GM19324 (cell line): ENCODE measurements around the gene ZNF850.
"Not testable (repeated sequence)": the region's sequence is repeated elsewhere in the genome, so short reads cannot be mapped to it uniquely, and the experiment has no call there.

Experiments
- ATAC-seq: cut with Tn5 transposase; IDR thresholded peaks from one replicate; pipeline ENCODE4 v1.9.1; 2021; ENCODE audit warnings: mild to moderate bottlenecking, moderate library complexity; ENCODE audit not compliant: unreplicated experiment, low FRiP score

ZNF850 gene

DNA sequence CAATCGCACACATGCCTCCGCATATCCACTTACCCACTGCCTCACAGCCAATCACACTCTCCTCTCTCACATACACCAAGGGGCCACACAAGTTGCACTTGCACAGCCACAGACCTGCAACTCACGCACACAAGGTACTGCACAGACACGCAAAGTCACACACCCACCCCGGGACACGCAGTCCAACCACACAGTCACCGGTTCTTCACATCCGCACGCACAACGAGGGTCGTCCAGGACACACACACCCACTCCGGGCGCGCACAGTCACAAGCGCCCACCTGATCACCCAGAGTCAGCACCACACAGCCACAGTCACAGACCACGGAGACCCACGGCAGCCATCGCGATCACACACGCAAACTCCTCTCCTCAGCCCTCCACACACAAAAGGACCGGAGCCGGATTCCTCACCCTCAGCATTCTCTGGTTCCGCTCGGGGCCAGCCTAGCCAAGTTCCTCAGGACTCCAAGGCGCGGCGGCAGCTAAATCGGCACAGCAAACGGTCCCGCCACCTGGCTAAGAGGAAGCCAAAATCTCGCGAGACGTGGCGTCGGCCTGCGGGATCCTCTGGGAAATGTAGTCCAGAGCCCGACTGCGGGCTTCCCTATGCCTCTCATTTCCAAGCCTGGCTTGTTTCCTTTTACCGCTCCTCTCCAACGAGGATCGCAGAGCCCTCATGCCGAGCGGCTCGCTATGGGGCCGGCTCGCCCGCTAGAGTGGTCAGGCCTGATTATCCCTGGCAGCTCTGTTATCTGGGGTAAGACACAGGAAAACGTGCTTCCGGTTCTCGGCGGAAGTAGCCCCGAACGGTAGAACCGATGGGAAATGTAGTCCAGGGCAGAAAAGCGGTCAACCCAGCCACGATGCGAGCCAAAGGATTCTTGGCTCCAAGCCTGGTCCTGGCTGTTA lies at the start of gene ZNF850:
Gene ZNF850 (minus strand): TSS at position 497 of the 912 bp plus-strand sequence. CDS start 10,201 bp downstream, outside the sequence.
- peak; percentile 97 for ATAC-seq

DNA sequence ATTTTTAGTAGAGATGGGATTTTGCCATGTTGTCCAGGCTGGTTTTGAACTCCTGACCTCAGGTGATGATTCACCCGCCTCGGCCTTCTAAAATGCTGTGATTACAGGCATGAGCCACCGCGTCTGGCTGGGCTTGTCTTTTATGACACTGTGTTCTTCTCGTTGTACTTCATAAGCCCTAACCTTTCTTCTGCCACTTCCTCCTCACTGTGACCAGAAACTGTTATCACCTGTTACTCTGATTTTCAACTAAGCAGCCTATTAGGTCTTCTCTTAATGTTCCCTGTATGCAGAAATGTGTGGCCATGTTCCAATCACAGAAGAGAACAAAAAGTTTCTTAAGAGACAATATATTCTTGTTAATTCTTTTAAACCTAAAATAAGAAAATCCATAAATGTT lies 49.2 kb upstream of the ZNF850 start:
- ATAC-seq = no peak

DNA sequence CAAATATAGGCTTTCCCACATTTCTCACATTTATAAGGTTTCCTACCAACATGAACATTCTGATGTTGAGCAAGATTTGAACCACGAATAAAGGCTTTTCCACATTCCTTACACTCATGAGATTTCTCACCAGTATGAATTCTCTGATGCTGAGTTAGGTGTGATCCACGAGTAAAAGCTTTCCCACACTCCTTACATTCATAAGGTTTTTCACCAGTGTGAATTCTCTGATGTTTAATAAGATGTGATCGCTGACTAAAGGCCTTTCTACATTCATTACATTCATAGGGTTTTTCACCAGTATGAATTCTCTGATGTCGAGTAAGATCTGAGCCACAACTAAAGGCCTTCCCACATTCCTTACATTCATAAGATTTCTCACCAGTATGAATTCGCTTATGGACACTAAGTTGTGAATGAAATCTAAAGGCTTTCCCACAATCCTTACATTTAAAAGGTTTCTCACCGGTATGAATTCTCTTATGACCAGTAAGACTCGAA lies 46.6 kb upstream of the ZNF850 start:
- ATAC-seq = no peak

DNA sequence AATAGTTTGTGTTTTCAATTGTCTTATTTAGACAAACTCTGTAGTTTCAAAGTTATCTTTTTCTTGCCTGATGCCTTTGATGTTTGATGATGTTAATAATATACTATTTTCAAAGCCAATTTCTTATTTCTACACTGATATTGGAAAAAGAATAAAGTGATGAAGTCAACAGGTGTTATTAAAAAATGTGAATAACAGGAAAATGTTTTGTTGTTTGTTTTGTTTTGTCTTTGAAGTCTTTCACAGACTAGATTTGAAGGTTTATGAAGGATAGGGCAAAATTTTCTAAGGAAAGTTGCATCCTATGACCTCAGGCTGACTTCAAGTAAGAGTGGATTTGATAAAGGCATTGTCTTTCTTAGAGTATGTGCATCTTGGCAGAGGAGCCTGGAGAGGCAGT lies 34.4 kb upstream of the ZNF850 start:
- no peak for ATAC-seq

DNA sequence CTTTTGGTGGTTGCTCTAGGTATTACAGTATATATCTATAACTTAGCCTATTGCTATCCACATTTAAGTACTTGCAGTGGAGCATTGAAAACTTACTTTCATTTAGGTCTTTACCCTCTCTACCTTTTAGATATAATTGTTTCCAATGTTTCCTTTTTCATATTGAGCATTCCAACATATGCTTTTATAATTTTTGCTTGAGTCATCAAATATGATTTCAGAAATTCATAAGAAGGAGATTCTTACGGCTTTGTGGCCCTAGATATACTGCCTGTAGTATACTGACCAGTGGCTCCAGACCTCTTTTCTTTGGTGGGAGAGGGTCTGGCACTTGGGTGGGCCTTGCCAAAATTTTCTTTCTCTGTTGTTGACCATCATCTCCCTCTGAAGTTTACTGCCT lies 32.8 kb upstream of the ZNF850 start:
- no peak for ATAC-seq

DNA sequence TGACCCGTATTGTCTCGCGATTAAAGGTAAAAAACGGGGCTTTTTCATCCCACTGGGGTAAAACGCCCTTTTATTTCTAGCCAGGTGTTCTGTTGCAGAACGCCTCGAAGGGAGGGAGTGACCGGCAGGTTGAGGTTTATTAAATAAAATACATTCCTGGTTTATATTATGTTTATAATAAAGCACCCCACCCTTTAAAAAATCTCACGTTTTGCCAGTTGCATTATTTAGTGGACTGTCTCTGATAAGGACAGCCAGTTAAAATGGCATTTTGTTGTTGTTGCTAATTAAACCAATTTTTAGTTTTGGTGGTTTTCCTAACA lies 25.1 kb upstream of the ZNF850 start:
- ATAC-seq = no peak

DNA sequence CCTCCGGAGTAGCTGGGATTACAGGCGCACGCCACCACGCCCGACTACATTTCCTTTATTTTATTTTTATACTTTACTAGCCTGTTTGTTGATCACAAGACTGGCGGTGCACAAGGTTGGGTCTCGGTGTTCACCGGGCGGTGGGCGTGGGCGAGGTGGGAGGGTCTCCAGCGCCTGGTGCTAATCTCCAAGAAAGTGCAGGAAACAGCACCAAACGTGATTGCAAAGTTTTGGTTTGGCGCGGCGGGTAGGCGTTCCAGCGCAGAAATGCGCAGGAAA lies 24.0 kb upstream of the ZNF850 start:
- no peak for ATAC-seq

DNA sequence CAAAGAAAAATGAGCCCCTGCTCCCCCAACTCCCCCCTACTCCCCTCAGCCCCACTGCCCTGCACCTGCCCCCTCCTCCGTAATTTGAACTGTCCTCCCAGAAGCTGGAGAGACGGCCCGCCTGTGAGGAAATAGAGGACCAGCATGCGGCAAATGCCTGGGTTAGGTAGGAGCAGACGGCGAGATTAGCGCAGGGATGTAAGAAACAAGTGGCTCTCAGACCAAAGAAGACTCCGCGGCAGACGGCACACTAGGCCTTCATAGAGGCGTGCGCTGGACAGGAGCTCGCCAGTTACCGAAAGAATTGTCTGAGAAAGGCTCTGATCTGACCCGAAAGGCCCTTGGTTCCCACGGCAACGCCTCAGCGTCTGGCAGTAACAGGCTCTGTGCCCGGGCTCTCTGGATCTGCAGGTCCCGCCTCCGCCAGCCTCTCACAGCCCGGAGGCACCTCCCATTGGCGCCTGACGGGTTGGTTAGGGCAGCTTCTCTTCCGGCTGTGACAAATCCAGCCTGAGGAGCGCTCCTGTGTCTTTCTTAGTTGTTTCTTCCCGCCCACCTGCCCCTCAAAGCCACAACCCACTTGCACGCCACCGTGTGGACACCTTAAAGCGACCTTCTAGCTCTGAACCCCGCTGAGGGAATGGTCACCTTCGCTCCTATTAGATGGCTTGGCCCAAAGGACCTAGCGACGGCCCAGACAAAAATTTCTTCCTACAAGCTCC lies 19.0 kb upstream of the ZNF850 start:
- ATAC-seq = not testable (repeated sequence)

DNA sequence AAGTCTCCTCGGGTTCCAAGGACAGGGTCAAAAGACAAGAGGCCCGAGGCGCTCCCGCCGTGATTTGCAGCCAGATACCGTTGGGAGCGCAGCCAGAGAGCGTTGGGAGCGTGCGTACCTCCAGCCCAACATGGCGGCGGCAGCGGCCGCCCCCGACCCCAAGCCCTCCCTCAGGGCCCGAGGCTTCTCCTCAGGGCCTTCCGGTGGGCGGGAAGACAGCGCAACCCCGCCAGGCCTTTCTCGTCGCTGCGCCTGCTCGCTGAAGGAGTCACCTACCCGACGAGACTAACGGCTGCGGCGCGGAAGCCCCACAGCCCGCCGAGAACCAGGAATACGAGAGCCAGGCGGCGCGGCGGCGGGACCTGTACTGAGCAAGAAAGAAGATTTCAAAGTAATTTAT lies 3.2 kb upstream of the ZNF850 start:
- no peak for ATAC-seq

DNA sequence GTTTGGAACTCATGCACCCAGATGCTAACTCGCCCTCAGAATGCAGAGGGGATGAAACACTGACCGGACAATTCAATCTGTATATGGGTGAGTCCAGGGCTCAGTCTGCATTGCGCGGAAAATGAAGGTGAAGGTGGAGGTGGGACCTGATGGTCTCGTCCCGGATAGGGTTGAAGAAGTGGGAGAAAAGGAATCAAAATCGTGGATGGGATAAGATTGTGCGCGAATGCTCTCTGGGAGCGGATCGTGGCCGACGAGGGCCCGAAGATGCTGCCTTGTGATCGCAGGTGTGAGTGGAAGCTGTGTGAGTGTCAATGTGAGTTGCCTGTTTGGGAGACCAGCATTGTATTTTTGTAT lies 594 bp upstream of the ZNF850 start:
- peak; percentile 14 for ATAC-seq

DNA sequence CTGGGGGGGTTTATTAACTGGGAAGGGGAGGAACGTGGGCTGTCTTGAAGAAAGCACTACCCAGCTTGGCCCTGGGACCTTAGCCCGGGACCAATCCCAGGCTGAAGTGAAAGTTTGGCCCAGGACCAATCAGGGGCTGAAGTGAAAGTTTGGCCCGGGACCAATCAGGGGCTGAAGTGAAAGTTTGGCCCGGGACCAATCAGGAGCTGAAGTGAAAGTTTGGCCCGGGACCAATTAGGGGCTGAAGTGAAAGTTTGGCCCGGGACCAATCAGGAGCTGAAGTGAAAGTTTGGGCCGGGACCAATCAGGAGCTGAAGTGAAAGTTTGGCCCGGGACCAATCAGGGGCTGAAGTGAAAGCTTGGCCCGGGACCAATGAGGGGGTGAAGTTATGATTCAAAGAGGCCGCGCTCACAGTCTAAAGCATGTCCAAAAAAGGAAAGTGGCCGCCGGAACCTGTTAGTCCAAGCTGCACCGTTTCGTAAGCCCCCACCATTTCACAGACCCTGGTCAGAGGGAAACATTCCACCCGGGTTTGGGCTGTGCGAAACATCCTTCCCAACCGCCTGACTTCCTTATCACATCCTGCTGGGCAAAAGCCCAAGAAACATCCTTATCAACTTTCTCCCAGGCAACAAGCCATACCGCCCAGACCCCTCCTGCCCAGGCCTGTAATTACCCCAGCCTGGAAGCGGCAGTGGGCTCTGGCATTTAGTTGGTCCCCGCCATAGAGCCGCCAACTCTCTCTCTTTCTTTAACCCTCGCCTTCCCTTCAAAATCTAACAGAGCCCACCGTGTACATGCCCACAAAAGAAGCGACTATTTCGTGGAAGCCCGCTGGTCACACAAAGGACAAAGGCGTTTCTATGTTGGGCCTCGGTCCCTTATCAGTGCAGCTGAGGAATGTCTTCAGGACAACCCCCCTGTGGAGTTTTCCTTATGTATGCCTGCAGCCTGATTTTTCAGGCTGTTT lies 1.1 kb downstream of the ZNF850 start:
- no peak for ATAC-seq

DNA sequence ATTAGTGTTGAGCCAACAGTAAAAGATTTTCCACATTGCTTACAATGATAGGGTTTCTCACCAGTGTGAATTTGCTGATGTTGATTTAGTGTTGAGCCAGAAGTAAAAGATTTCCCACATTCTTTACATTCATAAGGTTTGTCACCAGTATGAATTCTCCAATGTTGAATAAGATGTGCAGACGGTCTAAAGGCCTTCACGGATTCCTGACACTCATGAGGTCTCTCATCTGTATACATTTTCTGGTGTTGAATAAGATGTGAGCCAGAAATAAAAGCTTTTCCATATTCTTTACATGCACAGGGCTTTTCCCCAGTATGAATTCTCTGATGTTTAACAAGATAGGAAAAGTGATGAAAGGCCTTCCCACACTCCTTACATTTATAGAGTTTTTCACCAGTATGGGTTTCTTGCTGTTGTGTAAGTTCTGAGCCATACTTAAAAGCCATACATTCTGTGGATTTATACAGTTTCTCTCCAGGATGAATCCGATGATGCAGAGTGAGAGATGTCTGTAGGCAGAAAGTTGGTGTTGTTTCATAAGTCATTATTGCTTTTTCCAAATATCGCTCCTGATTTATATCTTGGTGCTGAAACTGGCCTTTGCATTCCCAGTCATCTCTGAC lies 22.4 kb downstream of the ZNF850 start:
- ATAC-seq = no peak

DNA sequence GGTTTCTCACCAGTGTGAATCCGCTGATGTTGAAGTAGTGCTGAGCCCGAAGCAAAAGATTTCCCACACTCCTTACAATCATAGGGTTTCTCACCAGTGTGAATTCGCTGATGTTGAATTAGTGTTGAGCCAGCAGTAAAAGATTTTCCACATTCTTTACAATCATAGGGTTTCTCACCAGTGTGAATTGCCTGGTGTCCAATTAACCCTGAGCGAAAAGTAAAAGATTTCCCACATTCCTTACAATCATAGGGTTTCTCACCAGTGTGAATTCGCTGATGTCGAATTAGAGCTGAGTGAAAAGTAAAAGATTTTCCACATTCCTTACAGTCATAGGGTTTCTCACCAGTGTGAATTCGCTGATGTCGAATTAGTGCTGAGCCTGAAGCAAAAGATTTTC lies 23.0 kb downstream of the ZNF850 start:
- ATAC-seq = not testable (repeated sequence)

DNA sequence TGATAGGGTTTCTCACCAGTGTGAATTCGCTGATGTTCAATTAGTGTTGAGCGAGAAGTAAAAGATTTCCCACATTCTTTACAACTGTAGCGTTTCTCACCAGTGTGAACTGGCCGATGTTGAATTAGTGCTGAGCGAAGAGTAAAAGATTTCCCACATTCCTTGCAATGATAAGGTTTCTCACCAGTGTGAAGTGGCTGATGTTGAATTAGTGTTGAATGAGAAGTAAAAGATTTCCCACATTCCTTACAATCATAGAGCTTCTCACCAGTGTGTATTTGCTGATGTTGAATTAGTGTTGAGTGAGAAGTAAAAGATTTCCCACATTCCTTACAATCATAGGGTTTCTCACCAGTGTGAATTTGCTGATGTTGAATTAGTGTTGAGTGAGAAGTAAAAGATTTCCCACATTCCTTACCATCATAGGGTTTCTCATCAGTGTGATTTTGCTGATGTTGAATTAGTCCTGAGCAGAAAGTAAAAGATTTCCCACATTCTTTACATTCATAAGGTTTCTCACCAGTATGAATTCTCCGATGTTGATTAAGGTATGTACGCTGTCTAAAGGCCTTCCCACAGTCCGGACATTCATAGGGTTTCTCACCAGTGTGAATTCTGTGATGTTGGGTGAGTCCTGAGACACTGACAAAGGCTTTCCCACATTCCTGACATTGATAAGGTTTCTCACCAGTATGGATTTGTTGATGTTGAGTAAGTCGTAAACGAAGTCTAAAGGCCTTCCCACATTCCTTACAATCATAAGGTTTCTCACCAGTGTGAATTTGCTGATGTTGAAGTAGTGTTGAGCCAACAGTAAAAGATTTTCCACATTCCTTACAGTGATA lies 24.0 kb downstream of the ZNF850 start:
- no peak for ATAC-seq

DNA sequence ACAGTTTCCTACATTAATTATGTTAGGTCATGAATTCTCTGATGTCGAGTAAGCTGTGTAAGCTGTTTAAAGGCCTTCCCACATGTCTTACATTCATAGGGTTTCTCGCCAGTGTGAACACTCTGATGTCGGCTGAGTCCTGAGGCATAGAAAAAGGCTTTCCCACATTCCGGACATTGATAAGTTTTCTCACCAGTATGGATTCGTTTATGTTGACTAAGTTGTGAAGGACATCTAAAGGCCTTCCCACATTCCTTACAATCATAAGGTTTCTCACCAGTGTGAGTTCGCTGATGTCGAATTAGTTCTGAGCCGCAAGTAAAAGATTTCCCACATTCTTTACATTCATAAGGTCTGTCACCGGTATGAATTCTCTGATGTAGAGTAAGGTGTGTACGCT lies 24.9 kb downstream of the ZNF850 start:
- ATAC-seq = no peak

DNA sequence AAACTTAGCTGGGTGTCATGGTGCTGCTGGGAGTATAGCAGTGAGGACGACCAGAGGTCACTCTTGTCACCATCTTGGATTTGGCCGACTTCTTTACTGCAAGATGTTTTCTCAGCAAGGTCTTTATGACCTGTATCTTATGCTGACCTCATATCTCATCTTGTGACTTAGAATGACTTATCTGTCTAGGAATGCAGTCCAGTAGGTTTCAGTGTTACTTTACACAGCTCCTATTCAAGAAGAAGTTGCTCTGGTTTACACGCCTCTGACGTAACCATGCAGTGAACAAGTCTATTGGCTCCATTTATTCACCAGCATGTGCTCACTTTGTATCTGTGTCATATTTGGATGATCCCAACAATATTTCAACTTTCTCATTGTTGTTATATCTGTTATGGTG lies 26.7 kb downstream of the ZNF850 start:
- no peak for ATAC-seq

DNA sequence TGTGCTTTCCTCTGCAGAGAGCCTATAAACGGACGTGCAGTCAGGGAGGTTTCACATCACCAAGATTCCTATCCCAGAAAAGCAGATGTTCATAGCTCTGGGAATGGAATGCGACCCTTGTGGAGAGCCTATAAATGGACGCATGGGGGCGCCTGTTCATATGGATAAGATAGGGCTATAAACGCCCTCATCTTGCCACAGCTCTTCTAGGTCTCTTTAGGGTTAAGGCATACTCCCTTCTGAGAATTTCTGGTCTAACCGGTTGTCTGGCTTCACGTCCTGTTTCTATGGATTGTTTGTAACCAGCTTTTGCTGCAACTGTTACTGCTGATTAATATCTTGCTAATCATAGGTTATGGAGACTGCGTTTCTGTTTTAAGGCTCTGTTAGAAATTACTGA lies 36.4 kb downstream of the ZNF850 start:
- ATAC-seq = not testable (repeated sequence)

DNA sequence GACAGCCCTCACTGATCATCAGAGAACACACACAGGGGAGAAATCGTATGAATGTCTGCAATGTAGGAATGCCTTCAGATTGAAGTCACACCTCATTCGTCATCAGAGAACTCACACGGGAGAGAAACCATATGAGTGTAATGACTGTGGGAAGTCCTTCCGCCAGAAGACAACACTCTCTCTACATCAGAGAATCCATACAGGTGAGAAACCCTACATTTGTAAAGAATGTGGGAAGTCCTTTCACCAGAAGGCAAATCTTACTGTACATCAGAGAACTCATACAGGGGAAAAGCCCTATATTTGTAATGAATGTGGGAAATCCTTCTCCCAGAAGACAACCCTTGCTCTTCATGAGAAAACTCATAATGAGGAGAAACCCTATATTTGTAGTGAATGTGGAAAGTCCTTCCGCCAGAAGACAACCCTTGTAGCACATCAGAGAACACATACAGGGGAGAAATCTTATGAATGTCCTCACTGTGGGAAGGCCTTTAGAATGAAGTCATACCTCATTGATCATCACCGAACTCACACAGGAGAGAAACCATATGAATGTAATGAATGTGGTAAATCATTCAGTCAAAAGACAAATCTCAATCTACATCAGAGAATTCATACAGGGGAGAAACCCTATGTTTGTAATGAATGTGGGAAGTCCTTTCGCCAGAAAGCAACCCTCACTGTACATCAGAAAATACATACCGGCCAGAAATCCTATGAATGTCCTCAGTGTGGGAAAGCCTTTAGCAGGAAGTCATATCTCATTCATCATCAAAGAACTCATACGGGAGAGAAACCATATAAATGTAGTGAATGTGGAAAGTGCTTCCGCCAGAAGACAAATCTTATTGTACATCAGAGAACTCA lies 52.7 kb downstream of the ZNF850 start:
- ATAC-seq = no peak

DNA sequence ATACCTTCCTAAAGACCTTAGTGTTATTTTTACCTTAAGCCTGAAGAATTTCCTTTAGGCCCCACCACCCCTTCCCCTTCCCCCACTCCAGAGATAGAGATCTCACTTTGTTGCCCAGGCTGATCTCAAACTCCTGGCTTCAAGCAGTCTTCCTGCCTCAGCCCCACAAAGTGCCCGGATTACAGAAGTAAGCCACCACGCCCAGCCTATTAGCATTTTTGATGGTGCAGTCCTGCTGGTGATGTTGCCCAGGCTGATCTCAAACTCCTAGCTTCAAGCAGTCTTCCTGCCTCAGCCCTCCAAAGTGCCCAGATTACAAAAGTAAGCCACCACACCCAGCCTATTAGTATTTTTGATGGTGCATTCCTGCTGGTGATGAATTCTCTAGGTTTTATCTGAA lies 63.2 kb downstream of the ZNF850 start:
- no peak for ATAC-seq
